Measurements from ENCODE around the gene SIGLEC12. TPM values are rescaled to one million over a fixed set of nuclear protein-coding genes. Genes with fewer than 3 reads are reported as not detected.

Gene SIGLEC12
- polyA plus RNA-seq, 1 donor (not counting 4 experiments of a cell fraction or from before 2014, with no cell fraction given), result not detected

DNA sequence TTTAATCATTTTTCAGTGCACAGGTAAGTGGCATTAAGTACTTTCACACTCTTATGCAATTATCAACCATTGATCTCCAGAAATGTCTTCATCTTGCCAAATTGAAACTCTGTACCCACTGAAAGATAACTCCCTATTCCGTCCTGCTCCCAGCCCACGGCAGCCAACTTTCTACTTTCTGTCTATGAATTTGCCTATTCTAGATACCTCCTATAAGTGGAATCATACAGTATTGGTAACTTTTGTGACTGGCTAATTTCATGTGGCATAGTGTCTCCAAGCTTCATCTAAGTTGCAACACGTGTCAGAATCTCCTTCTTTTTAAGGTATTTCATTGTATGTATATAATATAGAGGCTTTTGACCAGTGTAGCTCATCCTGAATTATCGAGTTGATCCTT is 29.0 kb downstream of the SIGLEC12 start:
- Histone ChIP-seq H3K4me1 (ENCODE audit: control insufficient read depth, extremely low read depth, insufficient read depth, low read length) (peaks cover 3% of the 10 kb centered on the region), H4K20me1 (ENCODE audit: control insufficient read depth, extremely low read depth, insufficient read depth, low read length) (no peaks in the 10 kb centered on the region), H3K79me2 (ENCODE audit: control insufficient read depth, insufficient read depth, low read length) (no peaks in the 10 kb centered on the region), H2AFZ (ENCODE audit: control insufficient read depth, low read length) (no peak overlapping the region), H3K9me1 (ENCODE audit: control insufficient read depth, extremely low read depth, insufficient read depth, low read length) (no peaks in the 10 kb centered on the region), H3K4me3 (ENCODE audit: control insufficient read depth in 2 of 3, extremely low read depth in 1 of 3, insufficient read depth in 2 of 3, low read depth in 1 of 3, low read length in 3 of 3) (no peak overlapping the region), H3K4me2 (ENCODE audit: control insufficient read depth, extremely low read depth, insufficient read depth, low read depth, low read length) (no peak overlapping the region), H3K9me3 (ENCODE audit: control insufficient read depth, low read depth, low read length) (no peaks in the 10 kb centered on the region), H3K27ac (ENCODE audit: control insufficient read depth, insufficient read depth, low read length) (no peak overlapping the region), H3K27me3 (ENCODE audit: control insufficient read depth, extremely low read depth, insufficient read depth, low read length) (no peaks in the 10 kb centered on the region), H3K9ac (ENCODE audit: control insufficient read depth, extremely low read depth, insufficient read depth, low read length) (no peak overlapping the region), H3K36me3 (ENCODE audit: control insufficient read depth in 2 of 2, extremely low read depth in 1 of 2, insufficient read depth in 2 of 2, low read length in 2 of 2) (no peaks in the 10 kb centered on the region)
- dilution Hi-C loops (cut with MboI; ENCODE audit: extremely low pct_ligation_motif_present, low sequenced_read_pairs), result no loop called here
- FAIRE-seq (no peak), DNase-seq (ENCODE audit: low read depth, low spot score) (no peak)
- TF ChIP-seq, protein P1, sequence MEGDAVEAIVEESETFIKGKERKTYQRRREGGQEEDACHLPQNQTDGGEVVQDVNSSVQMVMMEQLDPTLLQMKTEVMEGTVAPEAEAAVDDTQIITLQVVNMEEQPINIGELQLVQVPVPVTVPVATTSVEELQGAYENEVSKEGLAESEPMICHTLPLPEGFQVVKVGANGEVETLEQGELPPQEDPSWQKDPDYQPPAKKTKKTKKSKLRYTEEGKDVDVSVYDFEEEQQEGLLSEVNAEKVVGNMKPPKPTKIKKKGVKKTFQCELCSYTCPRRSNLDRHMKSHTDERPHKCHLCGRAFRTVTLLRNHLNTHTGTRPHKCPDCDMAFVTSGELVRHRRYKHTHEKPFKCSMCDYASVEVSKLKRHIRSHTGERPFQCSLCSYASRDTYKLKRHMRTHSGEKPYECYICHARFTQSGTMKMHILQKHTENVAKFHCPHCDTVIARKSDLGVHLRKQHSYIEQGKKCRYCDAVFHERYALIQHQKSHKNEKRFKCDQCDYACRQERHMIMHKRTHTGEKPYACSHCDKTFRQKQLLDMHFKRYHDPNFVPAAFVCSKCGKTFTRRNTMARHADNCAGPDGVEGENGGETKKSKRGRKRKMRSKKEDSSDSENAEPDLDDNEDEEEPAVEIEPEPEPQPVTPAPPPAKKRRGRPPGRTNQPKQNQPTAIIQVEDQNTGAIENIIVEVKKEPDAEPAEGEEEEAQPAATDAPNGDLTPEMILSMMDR (optimal IDR thresholded peaks at IDR 0.05 in 1 of 3, IDR thresholded peaks at IDR 0.05 in 1 of 3, conservative IDR thresholded peaks at IDR 0.05 in 1 of 3; ENCODE audit: extremely low read depth in 1 of 3, insufficient read depth in 2 of 3, low read length in 3 of 3), result no peak
- TF ChIP-seq EZH2 (IDR thresholded peaks at IDR 0.05; ENCODE audit: low read length), result no peak

DNA sequence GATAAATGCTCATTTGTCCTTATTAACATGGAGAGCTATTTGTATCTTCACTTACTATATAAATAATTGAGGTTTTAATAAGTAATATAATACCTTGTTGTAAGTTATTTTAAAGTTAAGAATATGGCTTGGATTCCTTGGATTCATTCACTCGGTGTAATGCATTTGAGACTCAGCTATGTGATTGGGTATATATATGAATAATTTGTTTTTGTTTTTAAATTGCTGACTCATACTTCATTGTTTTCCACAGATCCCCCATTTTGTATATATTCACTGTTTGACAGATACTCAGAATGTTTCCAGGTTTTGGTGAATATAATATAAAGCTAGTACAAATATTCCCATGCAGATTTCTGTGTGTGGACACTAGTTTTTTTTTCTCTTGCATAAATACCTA is 30.1 kb downstream of the SIGLEC12 start:
- Histone ChIP-seq H4K20me1 (ENCODE audit: control insufficient read depth, extremely low read depth, insufficient read depth, low read length) (no peaks in the 10 kb centered on the region), H3K36me3 (ENCODE audit: control insufficient read depth in 2 of 2, extremely low read depth in 1 of 2, insufficient read depth in 2 of 2, low read length in 2 of 2) (no peaks in the 10 kb centered on the region), H2AFZ (ENCODE audit: control insufficient read depth, low read length) (no peak overlapping the region), H3K4me1 (ENCODE audit: control insufficient read depth, extremely low read depth, insufficient read depth, low read length) (peaks cover 3% of the 10 kb centered on the region), H3K9ac (ENCODE audit: control insufficient read depth, extremely low read depth, insufficient read depth, low read length) (no peak overlapping the region), H3K79me2 (ENCODE audit: control insufficient read depth, insufficient read depth, low read length) (no peaks in the 10 kb centered on the region), H3K9me3 (ENCODE audit: control insufficient read depth, low read depth, low read length) (no peaks in the 10 kb centered on the region), H3K9me1 (ENCODE audit: control insufficient read depth, extremely low read depth, insufficient read depth, low read length) (no peaks in the 10 kb centered on the region), H3K4me2 (ENCODE audit: control insufficient read depth, extremely low read depth, insufficient read depth, low read depth, low read length) (no peak overlapping the region), H3K4me3 (ENCODE audit: control insufficient read depth in 2 of 3, extremely low read depth in 1 of 3, insufficient read depth in 2 of 3, low read depth in 1 of 3, low read length in 3 of 3) (no peak overlapping the region), H3K27ac (ENCODE audit: control insufficient read depth, insufficient read depth, low read length) (no peak overlapping the region), H3K27me3 (ENCODE audit: control insufficient read depth, extremely low read depth, insufficient read depth, low read length) (no peaks in the 10 kb centered on the region)
- TF ChIP-seq, protein P1 (optimal IDR thresholded peaks at IDR 0.05 in 1 of 3, IDR thresholded peaks at IDR 0.05 in 1 of 3, conservative IDR thresholded peaks at IDR 0.05 in 1 of 3; ENCODE audit: extremely low read depth in 1 of 3, insufficient read depth in 2 of 3, low read length in 3 of 3), result no peak
- TF ChIP-seq EZH2 (IDR thresholded peaks at IDR 0.05; ENCODE audit: low read length), result no peak
- FAIRE-seq (no peak), DNase-seq (ENCODE audit: low read depth, low spot score) (no peak)
- dilution Hi-C loops (cut with MboI; ENCODE audit: extremely low pct_ligation_motif_present, low sequenced_read_pairs), result no loop called here

All from keratinocyte (primary cell).